H4 (cell line): ENCODE measurements around the gene PIM2. TPM values are rescaled to one million over a fixed set of nuclear protein-coding genes. Genes with fewer than 3 reads are reported as not detected.
A peak's percentile ranks its signal among the peaks of the same experiment; 100 is the strongest.

Experiments used
- DNase-seq: peaks from one replicate; pipeline ENCODE4 v3.0.0-alpha.2; 2015; ENCODE audit warnings: low spot score
- total RNA-seq: library from RNA; depleted of rRNA; stranded (reverse); fragments of >200 nt; shearing (Covaris generic); gene quantifications from 2 replicates; pipeline ENCODE4 v1.2.3, GENCODE V29; 2014

Gene PIM2
- total RNA-seq, 1 experiment from 2014 or later: 10.8 TPM

DNA sequence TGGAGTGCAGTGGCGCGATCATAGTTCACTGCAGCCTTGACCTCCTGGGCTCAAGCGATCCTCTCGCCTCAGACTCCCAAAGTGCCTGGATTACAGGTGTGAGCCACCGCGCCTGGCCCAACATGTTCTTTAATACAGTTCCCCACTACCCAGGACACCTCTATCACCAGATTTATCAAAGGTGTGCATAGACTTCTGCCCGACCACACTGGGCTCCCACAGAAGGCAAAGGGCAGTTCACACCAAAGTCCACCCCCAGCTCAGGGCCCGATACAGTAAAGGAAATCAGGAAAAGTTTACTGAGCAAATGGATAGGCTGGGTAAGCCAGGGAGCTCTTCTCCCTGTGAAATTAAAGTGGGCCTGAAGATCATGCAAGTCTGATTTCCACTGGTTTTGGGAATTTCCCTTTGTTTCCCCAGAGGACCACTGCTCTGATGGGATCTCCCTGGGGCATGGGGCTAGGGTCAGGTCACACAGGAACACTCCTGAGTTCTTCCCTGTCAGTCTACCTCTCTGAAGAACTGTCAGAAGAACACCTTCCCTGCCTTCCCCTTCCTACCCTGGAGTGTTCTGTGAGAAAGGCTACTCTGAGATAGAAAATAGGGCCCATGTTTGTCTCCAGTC, 17.7 kb upstream of the PIM2 start:
- DNase-seq: no peak

DNA sequence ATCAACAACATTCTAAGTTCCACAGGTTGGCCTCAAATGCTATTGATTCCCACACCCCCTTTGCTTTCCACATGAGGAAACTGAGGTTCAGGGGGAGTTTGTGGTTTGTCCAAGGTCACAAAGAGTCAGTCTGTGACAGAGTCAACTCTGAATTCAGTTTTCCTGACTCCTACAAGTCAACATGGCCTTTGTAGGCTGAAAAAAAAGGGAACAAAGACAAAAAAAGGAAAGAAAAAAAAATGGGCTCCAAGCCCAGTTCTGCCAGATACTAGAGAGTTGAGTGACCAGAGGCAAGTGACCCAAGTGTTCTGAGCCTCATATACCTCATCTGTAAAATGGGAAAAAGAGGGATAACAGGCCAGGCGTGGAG, 16.5 kb upstream of the PIM2 start:
- DNase-seq: no peak

DNA sequence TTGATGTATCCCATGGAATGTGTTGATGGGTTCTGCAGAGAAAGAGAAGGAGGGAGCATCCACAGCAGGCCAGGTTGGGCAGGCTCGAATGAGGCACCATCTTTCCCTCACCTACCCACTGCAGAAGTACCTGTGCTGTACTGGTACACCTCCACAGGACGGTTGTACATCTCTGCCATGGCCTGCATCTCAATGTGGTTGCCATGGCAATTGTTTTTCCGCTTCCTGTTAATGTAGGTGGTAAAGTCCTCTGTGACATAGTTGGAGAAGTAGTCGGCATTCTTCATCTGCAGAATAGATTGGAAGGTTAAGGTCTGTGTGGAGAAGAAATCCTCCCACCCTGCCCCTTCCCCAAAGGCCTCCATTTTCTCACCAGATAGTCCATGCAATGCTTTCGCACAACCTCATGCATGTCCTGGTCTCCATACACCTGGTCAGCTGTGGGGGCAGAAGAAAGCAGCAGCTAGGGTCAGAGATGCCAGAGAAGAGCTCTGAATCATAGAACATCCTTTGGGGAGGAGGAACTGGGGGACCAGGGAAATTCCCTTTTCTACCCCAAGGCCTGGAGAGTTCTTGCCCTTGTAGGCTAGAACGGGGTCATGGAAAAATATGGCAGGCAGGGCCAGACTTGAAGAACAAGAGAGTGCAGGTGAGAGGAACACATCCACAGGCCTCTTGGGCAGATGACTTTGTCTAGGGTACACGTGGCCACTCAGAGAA, 15.9 kb upstream of the PIM2 start:
- DNase-seq: no peak

DNA sequence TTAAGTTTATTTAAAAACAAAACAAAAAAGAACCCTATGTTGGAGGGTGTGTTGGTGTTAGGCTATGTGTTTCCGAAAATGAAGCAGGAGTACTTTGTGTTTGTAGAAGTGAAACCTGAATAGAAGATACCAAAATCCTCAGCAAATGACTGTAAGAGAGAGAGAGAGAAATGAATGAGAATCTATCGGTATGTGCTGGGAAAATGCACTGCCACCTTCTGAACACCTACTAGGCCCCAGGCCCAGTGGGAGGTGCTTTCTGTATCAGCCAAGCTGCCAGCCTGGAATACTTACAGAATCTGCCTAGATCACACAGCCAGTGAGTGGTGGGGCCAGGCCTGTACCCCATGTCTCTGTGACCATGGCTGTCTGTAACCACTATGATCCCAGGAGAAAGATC, 14.9 kb upstream of the PIM2 start:
- no peak for DNase-seq

DNA sequence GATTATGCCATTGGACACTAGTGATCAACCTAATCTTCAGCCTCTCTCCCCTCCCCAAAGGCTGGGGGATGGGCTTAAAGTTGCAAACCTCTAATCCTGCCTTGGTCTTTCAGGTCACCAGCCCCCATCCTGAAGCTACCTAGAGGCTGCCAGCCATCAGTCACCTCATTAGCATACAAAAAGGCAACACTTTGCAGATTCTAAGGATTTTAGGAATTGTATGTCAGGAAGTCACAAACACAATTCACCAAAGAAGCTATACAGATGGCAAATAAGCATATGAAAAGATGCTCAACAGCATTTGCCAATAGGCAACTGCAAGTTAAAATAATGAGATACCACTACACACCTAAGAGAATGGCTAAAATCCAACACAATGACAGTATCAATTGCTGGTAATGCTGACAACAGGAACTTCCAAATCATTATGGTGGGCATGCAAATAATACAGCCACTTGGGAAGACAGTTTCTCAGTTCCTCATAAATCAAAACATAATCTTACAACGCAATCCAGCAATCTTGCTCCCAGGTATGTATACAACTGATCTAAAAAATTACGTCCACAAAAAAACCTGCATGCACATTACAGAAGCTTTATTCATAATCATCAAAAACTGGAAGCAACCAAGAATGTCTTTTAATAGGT, 9.0 kb upstream of the PIM2 start:
- no peak for DNase-seq

DNA sequence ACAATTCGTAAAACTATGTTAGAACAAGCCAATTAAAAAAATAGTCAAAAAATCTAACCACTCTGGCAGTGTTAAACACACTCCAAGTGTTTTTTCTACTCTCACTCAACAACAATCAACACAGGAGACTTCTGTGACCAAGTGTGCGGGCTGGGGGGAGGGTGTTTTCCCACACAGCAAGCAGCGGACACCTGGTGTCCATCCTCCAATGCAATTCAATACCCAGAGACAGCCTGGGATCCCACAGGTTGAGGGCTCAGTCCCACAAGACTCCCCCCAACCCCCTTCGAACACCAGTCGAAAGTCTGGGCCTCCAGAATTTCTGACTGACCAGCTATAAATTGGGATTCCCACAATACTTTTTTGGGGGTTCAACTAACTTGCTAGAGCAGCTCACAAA, 8.3 kb upstream of the PIM2 start:
- DNase-seq: no peak

DNA sequence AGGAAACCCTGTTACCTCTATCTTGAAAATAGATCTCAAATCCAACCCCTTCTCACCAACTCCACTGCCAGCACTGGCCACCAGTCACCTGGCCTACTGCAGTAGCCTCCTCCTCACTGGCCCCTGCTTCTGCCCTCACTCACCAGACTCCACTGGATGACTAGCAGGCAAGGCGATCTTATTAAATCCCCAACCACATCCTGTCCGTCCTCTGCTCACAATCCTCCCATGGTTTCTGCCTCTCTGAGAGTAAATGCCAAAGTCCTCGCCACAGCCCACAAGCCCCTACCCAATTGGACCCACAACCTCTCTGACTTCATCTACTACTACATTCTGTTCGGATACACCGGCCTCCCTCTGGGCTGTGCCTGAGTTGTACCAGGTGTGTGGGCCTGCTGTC, 5.4 kb upstream of the PIM2 start:
- DNase-seq: no peak

DNA sequence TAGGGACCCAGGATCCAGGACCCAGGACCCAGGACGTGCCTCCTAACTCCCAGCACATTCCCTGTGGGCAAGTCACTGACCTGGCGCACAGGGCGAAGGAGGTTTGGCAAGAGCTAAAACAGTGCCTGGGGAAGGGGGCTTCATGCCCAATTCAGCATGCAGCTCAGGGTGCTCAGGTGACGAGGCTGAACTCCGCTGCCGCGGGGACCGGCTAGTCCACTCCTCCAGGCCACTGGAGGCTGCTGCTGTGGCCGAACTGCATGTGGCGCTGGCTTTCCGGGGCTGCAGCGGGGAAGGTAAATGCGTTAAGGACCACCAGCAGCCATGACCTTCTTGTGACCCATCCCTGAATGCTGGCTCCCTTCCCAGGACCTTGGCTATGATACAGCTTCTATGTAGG, 4.9 kb upstream of the PIM2 start:
- no peak for DNase-seq

DNA sequence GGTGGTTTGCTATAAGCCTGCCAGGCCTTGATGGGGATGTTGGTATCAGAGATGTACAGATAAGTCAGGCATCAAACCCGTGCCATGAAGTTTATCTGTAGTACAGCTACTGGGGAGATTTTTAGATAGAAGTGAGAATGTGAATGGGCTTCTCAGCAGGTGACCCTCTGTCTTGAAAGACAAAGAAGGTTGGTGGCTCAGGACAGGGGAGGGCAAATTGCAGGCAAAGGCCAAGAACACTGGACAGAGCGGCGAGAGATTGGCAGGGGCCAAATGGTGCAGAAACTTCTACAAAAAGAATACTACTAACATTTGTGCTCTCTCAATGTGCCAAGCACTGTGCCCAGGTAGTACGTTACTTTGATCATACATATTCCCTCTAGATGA, 1.9 kb upstream of the PIM2 start:
- no peak for DNase-seq

DNA sequence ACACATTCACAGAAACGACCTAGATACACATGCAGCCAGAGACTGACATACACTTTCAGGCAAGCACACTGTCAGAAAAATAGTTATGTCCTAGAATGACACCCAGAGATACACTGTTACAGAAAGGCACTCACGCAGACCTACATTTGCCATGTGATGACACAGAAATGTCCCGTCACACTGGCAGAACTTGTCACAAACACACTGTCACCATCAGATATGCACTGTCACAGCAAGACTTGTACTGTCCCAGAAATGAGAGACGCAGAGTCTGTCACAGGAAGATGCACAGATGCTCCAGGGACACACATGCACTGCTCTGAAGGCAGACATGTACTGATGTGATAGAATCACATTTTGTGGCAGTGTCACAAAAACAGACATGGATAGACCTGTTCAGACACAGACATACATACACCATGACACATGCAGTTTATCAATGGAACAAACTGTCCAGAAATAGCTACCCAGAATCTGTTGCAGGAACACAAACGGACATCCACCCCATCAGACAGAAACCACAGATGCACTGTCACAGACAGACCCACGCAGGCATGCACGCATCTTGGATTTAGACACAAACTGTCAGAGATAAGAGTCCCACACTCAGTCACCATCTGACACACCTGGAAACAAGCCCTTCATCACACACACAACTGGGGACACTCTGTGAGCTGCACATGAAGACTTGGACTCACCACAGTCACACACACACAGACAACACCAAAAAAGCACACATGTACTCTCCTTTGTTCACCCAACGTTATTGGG, 1.3 kb upstream of the PIM2 start:
- no peak for DNase-seq

DNA sequence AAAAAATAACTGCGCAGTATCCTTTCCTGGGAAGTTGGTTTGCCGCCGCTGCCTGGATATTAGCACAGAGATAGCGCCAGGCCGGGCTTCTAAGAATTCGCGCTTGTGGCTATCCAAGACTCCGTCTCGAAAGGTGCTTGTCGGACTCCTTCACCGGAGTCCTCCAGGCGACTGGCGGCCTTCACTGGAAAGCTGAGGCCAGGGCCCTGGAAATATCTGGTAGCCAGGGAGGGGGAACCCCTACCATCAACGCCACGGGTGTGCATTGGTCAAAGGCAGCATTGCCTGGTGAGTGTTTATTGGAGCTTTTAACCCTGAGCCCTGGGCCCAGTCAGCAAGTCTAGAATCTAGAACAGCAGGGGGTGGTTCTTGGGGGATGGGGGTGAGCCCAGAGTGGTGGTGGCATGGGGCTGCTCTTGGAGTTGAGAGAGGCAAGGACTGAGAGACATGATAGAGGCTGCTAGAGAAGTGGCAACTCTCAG, 577 bp upstream of the PIM2 start:
- no peak for DNase-seq

DNA sequence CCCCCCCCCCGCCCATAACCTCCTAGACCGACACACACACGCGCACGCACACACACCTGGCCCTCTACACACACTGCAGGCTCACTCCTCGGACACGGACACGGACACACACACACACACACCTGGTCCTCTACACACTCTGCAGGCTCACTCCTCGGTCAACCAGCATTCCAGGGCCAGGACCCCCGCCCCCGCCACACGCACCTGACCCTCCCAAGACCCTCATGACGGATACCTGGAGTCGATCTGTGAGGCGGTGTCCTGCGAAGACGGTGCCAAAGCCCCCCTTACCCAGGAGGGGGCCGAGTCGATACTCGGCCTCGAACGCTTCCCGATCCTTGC, 552 bp downstream of the PIM2 start:
- DNase-seq: no peak

DNA sequence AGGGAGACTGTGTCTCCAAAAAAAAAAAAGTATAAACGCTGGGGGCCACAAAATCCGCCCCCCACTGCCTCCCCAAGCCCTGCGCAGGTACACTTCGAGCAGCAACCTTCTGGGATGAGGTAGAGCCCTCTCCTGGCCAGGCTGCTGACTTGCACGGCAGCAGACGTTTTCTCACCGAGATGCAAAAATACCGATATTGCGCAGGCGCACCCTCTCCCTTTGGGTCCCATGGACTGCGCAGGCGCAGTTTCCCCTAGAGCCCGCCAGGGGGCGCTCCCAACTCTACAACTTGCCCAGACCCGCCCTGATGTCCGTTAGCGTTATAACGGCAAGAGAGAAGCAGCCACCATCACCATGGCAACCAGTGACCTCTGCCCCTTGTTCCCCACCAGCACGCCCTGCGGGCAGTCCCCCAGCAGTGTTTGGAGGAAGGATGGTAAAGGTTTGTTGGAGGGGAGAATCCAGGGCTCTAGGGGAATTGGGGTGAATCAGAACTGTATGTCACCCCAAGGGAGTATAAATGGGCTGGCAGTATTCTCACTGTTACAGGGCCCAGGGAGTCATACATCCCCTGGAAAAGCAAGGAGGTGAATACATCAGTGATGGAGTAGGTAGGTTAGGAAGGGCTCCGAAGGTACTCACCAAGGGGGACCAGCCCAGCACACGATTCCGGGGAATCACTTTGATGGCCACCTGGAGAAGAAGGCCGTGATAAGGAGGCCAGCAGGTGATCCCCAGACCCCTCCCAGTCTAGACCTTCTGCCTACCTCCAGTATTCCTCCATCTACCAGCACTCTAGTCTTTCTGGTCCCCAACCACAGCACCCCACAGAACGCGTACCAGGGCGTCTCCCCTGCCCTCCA, 1.5 kb downstream of the PIM2 start:
- peak; percentile 91 for DNase-seq

DNA sequence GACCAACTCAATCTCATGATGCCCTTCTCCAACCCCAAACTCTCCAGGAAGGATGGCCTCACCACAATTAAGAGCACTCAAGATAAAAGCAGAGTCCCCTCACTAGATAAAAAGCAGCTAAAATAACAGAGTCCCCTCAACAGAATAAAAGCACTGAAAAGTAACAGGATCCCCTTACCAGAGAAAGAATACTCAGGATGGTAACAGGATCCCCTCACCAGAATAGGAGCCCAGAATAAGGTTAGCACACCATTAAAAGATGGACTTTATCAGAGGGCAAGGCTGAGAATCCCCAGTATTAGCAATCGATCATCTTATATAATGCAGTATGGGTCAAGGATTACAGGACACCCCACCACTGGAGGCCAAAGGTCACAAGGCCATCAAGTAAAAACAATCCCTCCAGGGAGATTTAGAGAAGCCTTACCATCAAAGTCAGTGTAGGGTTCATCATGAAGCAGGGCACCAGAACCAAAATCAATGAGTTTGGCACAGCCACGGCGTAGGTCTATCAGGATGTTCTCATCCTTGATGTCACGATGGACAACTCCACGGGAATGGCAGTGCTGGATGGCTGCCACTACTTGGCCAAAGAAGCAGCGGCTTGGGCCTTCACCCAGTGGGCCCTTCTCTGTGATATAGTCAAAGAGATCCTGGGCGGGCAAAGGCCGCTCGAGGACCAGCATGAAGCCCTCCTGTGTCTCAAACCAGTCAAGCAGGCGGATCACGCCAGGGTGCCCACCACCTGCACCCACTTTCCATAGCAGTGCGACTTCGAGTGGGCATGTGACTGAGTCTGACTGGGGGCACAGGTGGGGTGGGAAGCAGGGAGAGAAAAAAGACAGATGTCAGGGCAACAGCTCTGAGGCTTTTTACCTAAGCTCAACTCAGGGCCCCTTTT, 4.0 kb downstream of the PIM2 start:
- DNase-seq: no peak

DNA sequence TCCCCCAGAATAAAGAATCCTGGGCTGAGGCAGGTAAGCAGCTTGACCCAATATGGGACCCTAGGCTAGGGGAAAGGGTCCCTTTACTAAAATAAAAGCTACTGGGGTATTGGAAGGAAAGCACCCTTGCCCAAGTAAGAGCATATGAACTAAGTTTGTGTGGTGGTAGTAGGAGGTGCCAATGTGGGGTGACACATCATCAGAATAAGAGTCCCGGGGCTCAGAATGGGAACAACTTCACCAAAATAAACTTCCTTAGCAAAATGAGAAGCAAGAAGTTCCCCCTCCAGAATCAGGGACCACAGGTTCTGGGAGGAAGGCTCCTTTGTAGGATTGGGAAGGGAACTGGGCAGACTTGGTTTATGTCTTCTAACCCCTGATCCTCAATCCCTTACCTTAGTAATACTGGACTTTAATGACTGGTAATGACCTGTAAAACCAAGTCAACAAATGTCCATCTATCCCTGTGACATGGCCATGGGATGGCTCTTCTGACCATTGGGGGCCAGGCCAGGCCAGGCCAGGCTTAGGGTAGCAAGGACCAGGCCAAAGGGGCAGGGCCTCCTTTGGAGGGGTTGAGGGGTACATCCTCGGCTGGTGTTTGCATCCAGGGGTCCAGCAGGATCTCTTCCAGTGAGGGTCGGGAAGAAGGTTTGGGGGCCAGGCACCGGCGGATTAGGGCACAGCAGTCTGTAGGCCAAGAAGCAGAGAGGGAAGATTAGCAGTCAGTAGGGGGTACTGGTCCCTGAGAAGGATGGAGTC, 5.0 kb downstream of the PIM2 start:
- DNase-seq: no peak

DNA sequence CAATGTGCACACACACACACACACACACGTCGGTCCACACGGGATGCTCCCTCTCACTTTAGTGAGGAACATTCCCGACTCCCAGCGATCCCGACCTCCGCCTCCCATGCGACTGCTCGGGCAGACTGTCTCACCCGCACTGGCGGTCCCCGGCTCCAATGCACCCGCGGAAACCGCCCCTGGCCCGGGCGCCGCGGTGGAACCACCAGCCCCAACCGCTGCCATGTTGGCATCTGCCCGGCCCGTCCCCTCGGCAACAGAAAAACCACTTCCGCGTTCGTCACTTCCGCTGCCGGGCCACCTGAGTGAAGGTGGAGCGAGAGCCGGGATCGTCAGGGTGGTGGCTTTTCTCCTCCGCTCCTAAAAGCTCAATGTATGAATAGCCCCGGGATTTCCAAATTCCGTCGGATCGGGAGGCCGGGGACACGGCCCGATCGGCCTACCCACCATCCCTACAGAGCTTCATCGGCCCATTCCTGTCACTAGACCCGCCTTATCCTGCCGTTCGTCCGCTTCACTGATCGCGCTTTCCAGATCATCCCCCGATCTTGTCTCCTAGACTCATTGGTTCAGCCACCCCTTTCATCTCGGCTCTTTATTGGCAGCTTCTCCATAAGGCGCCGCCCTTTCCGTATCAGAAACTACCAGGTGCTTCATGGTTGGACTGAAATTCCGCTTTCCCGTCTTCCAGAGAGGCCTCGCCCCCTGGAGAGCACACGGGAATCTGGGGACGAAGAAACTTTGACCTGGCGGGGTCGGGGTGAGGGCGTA, 7.2 kb downstream of the PIM2 start, which contains the start of gene SLC35A2:
TSS of gene SLC35A2 (minus strand) at position 235 of the 771 bp plus-strand sequence. CDS start at position 225, 10 bp downstream.
- peak; percentile 66 for DNase-seq

DNA sequence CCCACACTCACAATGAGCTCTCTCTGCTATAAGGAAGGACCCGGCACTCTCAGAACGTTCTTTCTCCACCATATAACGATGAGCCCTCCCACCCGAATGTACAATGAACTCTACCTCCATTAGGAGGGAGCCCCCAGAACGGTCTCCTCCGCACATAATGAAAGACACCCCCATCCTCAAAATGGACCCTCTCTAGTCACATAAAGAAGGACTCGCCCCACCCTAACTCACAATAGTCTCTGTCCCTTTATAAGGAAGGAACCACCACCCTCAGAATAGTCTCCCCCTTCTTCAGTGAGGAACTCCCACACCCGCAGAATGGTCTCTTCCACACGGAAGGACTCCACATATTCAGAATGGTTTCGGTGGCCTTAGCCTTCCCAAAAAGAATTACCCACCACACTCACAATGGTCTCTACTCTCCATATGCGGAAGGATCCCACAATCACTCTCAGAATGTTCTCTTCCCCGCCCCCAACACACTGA, 7.9 kb downstream of the PIM2 start:
- DNase-seq: no peak

DNA sequence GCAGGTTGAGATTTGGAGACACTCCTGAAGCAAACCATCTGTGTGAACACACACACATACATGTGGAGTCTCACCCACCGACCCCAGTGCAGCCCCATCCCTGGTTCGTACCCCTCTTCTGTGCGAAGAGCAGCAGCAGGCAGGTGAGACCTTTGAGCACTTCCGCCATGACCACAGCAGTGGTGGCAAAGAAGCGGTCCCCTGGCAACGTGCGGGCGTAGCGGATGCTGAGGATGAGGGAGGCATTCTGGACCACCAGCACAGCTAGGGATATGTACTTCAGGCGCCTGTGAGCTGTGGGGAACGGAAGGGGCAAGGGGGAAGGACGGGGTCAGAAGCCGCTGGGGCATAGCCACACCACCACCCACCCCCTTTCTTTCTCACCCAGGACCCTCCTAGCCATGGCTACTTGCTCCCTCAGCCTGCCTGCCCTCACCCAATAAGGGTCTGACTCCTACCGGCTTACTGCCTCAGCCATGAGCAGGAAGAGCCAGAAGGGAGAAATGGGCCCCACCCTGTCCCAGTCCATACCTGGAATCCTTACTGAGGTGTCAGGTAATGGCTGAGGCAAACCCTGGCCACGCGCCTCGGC, 9.0 kb downstream of the PIM2 start:
- no peak for DNase-seq
